ENCODE measurements around the gene SNRNP25. TPM values are rescaled to one million over a fixed set of nuclear protein-coding genes. Genes with fewer than 3 reads are reported as not detected.

SNRNP25 gene
- total RNA-seq, 1 donor from 2014 or later: 9.0 TPM

GRCh38 chr16:71540-72401 is 18.1 kb downstream of the SNRNP25 start:
- DNase-seq (ENCODE audit: low read depth) (peak; percentile 87), FAIRE-seq (no peak)
- Histone ChIP-seq H3K27me3 (ENCODE audit: control insufficient read depth, insufficient read depth, low read length) (no peaks in the 10 kb centered on the region), H3K4me3 (ENCODE audit: low read depth, low read length) (peak overlapping the region; percentile 75), H3K36me3 (ENCODE audit: control insufficient read depth, insufficient read depth, low read length) (no peaks in the 10 kb centered on the region)
- no peak for TF ChIP-seq CTCF (IDR thresholded peaks at IDR 0.05; ENCODE audit: insufficient read depth, low read length, severe bottlenecking)

GRCh38 chr16:72561-73548 is 19.2 kb downstream of the SNRNP25 start, which contains the start of gene RHBDF1:
Gene RHBDF1, minus strand, starts transcription at chr16:72631. Its CDS starts 7,616 bp downstream, at chr16:65015.
- no peak for TF ChIP-seq CTCF (IDR thresholded peaks at IDR 0.05; ENCODE audit: insufficient read depth, low read length, severe bottlenecking)
- Histone ChIP-seq H3K27me3 (ENCODE audit: control insufficient read depth, insufficient read depth, low read length) (no peaks in the 10 kb centered on the region), H3K36me3 (ENCODE audit: control insufficient read depth, insufficient read depth, low read length) (no peaks in the 10 kb centered on the region), H3K4me3 (ENCODE audit: low read depth, low read length) (peak within 1 kb of the TSS; percentile 75)
- DNase-seq (ENCODE audit: low read depth) (no peak), FAIRE-seq (peak; percentile 88)

GRCh38 chr16:74051-74746 is 20.6 kb downstream of the SNRNP25 start:
- FAIRE-seq (no peak), DNase-seq (ENCODE audit: low read depth) (no peak)
- H3K36me3 ChIP-seq (ENCODE audit: control insufficient read depth, insufficient read depth, low read length): no peaks in the 10 kb centered on the region
- H3K27me3 ChIP-seq (ENCODE audit: control insufficient read depth, insufficient read depth, low read length): no peaks in the 10 kb centered on the region
- no peak overlapping the region for H3K4me3 ChIP-seq (ENCODE audit: low read depth, low read length)
- no peak for TF ChIP-seq CTCF (IDR thresholded peaks at IDR 0.05; ENCODE audit: insufficient read depth, low read length, severe bottlenecking)

- H3K4me3 ChIP-seq (ENCODE audit: low read depth, low read length): no peak overlapping the region
- TF ChIP-seq CTCF (IDR thresholded peaks at IDR 0.05; ENCODE audit: insufficient read depth, low read length, severe bottlenecking): no peak
- no peak for FAIRE-seq
- H3K36me3 ChIP-seq (ENCODE audit: control insufficient read depth, insufficient read depth, low read length): peaks cover 5% of the 10 kb centered on the region
- DNase-seq (ENCODE audit: low read depth): no peak
- no peaks in the 10 kb centered on the region for H3K27me3 ChIP-seq (ENCODE audit: control insufficient read depth, insufficient read depth, low read length)
Measured at GRCh38 chr16:74747-75334, 21.2 kb downstream of the SNRNP25 start.

All from bronchial epithelial cell (primary cell).